Measurements from ENCODE around the gene OXCT1. TPM values are rescaled to one million over a fixed set of nuclear protein-coding genes. Genes with fewer than 3 reads are reported as not detected.

OXCT1 gene
- total RNA-seq, 2 donors from 2014 or later: 15.2 to 25.3 TPM

GRCh38 chr5:41808294-41808693 is 61.9 kb downstream of the OXCT1 start:
- DNase-seq (ENCODE audit: low spot score): no peak
- Histone ChIP-seq H3K4me3 (no peak overlapping the region), H3K27me3 (replicated peaks; ENCODE audit: insufficient read depth) (no peaks in the 10 kb centered on the region), H3K36me3 (no peaks in the 10 kb centered on the region), H3K9me3 (no peaks in the 10 kb centered on the region), H3K27ac (no peak overlapping the region), H3K4me1 (replicated peaks) (no peaks in the 10 kb centered on the region)
- intact Hi-C loops (cut with DNase I): no loop called here
- no peak for TF ChIP-seq POLR2A (IDR thresholded peaks at IDR 0.05)
- no peak for TF ChIP-seq CTCF (IDR thresholded peaks at IDR 0.05)
- TF ChIP-seq POLR2AphosphoS5 (IDR thresholded peaks at IDR 0.05): no peak
- WGBS: 84% methylated on average over 3 of the region's 3 CpGs

DNA sequence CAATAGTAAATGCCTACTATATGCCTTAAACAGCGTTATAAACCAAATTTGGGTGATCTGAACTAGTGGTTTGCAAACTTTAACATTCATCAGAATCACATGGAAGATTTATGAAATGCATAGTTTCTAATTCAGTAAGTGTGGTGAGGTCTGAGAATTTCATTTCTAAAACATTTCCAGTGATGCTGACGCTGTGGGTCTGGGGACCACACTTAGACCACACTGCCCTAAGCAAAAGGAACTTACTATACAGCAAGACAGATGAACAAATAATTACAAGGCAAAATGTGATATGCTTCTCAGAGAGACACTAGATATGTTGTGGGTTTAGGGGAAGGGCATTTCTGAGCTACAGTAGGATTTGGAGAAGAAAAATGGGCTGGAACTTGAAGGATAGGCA is 72.6 kb downstream of the OXCT1 start:
- intact Hi-C loops (cut with DNase I): no loop called here
- TF ChIP-seq CTCF (IDR thresholded peaks at IDR 0.05) (no peak), POLR2AphosphoS5 (IDR thresholded peaks at IDR 0.05) (no peak), POLR2A (IDR thresholded peaks at IDR 0.05) (no peak)

GRCh38 chr5:41796061-41796460 is 74.2 kb downstream of the OXCT1 start:
- intact Hi-C loops (cut with DNase I): no loop called here
- Histone ChIP-seq H3K4me1 (replicated peaks) (no peaks in the 10 kb centered on the region), H3K27me3 (replicated peaks; ENCODE audit: insufficient read depth) (no peaks in the 10 kb centered on the region), H3K36me3 (no peaks in the 10 kb centered on the region), H3K9me3 (no peaks in the 10 kb centered on the region), H3K27ac (no peak overlapping the region), H3K4me3 (no peak overlapping the region)
- TF ChIP-seq CTCF (IDR thresholded peaks at IDR 0.05): no peak
- TF ChIP-seq POLR2A (IDR thresholded peaks at IDR 0.05): no peak
- no peak for TF ChIP-seq POLR2AphosphoS5 (IDR thresholded peaks at IDR 0.05)
- DNase-seq (ENCODE audit: low spot score): no peak

More for the DNA sequence above, 72.6 kb downstream of the OXCT1 start:
- Histone ChIP-seq H3K27me3 (replicated peaks; ENCODE audit: insufficient read depth) (no peaks in the 10 kb centered on the region), H3K4me1 (replicated peaks) (no peaks in the 10 kb centered on the region), H3K4me3 (no peak overlapping the region), H3K36me3 (no peaks in the 10 kb centered on the region), H3K9me3 (no peaks in the 10 kb centered on the region), H3K27ac (no peak overlapping the region)
- DNase-seq (ENCODE audit: low spot score): no peak
- 97% methylated on average over 2 of the region's 2 CpGs for WGBS

DNA sequence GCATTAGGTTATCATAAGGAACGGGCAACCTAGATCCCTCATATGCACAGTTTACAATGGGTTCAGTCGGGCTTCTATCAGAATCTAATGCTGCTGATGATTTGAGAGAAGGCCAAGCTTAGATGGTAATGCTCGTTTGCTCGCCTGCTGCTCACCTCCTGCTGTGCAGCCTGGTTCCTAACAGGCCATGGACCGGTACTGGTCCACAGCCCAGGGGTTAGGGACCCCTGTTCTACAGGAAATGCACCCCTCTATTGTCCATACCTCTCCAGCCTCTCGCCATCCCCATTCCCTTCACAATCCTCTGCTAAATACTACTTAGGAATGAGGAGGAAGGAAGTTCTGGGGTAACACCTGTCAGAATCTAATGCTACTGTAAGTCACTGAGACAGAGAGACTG is 75.1 kb downstream of the OXCT1 start:
- TF ChIP-seq CTCF (IDR thresholded peaks at IDR 0.05) (no peak), POLR2AphosphoS5 (IDR thresholded peaks at IDR 0.05) (no peak), POLR2A (IDR thresholded peaks at IDR 0.05) (no peak)
- DNase-seq (ENCODE audit: low spot score): no peak
- Histone ChIP-seq H3K27me3 (replicated peaks; ENCODE audit: insufficient read depth) (no peaks in the 10 kb centered on the region), H3K4me3 (no peak overlapping the region), H3K9me3 (no peaks in the 10 kb centered on the region), H3K27ac (no peak overlapping the region), H3K36me3 (no peaks in the 10 kb centered on the region), H3K4me1 (replicated peaks) (no peaks in the 10 kb centered on the region)
- 91% methylated on average over 6 of the region's 6 CpGs for WGBS
- intact Hi-C loops (cut with DNase I): no loop called here

DNA sequence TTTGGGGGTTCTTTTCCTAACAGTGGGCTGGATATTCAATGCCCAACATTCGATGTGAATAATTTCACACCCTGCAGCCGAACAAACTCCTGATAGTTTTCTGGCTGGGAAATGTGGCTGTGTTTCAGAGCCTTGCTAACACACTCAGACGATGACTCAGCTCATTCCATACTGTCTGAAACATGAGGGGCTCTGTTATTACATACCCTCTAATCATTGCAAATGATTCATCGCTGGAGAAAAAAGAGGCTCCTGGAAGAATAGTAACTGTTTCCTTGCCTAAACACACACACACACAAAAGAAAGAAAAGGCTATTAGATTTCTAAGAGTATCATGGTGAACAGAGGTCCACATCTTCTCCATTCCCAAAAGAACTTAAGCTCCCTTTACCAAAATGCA is 75.8 kb downstream of the OXCT1 start:
- Histone ChIP-seq H3K27ac (no peak overlapping the region), H3K36me3 (no peaks in the 10 kb centered on the region), H3K27me3 (replicated peaks; ENCODE audit: insufficient read depth) (no peaks in the 10 kb centered on the region), H3K9me3 (no peaks in the 10 kb centered on the region), H3K4me3 (no peak overlapping the region), H3K4me1 (replicated peaks) (no peaks in the 10 kb centered on the region)
- WGBS: 22% methylated on average over 4 of the region's 4 CpGs
- intact Hi-C loops (cut with DNase I): no loop called here
- DNase-seq (ENCODE audit: low spot score): no peak
- no peak for TF ChIP-seq POLR2A (IDR thresholded peaks at IDR 0.05)

Data from prostate gland (tissue), 2 donors.